K562 (cell line): ENCODE results near the gene SAMD15. TPM values are rescaled to one million over a fixed set of nuclear protein-coding genes. Genes with fewer than 3 reads are reported as not detected.

Experiments
- ATAC-seq: fragments of 200-7000 bp; cut with Tn5 transposase; 3 replicates; pipeline ENCODE4 v1.9.1; 2020; ENCODE audit warnings: moderate library complexity
- BruUV-seq: library from RNA; stranded (reverse); fragments of 400-500 nt; replicated peaks from 2 replicates; lab custom pipeline; 2021; lab: Mats Ljungman, UMichigan
- CTCF ChIA-PET: fragments of 300-600 bp; formaldehyde crosslinking; extraction: SDS; loops from one replicate; lab custom pipeline; 2021; ENCODE audit warnings: low intra/inter-chr PET ratio; lab: Yijun Ruan, JAX
- POLR2A ChIA-PET: fragments of 300-600, 350-650 bp; sonication (Branson Sonifier 250); formaldehyde crosslinking; extraction: SDS; loops from one replicate; lab custom pipeline; 2021; ENCODE audit warnings: antibody characterized with exemption, inconsistent platforms; lab: Yijun Ruan, JAX
- DNase-seq, 4 experiments: peaks; one replicate each; pipeline versions ENCODE4 v3.0.0 to v3.0.0-alpha.2; 2011 to 2018; ENCODE audit warnings: low spot score in 3 of 4, mixed read lengths in 3 of 4; ENCODE audit errors: extremely low read depth in 1 of 4
- FAIRE-seq: peaks from 2 replicates; lab custom pipeline; 2011; peaks lifted over from hg19 to GRCh38; lab: Jason Lieb, UNC
- H2AFZ ChIP-seq: 2 replicates; pipeline ENCODE4 v1.6.0; 2011; ENCODE audit warnings: low read depth, low read length, control low read depth, inconsistent platforms
- H3K27ac ChIP-seq: fragments of 200-600 bp; 3 replicates; pipeline ENCODE4 v1.8.0; 2011; ENCODE audit warnings: low read depth, mild to moderate bottlenecking, control low read depth, inconsistent platforms, low read length, moderate library complexity, mixed read lengths; ENCODE audit errors: extremely low read depth
- H3K27me3 ChIP-seq, 2 experiments: fragments of 300-600 bp in 1 of 2; 2 replicates in 1 of 2; 3 replicates in 1 of 2; pipeline versions ENCODE4 v1.6.0 to v1.8.0; 2011; ENCODE audit warnings: inconsistent platforms in 2 of 2, low read length in 2 of 2, mild to moderate bottlenecking in 1 of 2, mixed read lengths in 1 of 2, moderate library complexity in 1 of 2; ENCODE audit not compliant: control insufficient read depth in 2 of 2, insufficient read depth in 2 of 2
- H3K36me3 ChIP-seq: fragments of 300-600 bp; 3 replicates; pipeline ENCODE4 v1.8.0; 2011; ENCODE audit warnings: mild to moderate bottlenecking, low read length, inconsistent platforms; ENCODE audit not compliant: control insufficient read depth, insufficient read depth
- H3K4me1 ChIP-seq, 2 experiments: fragments of 200-600 bp in 1 of 2; replicated peaks in 1 of 2; 2 replicates in 1 of 2; 3 replicates in 1 of 2; pipeline versions ENCODE4 v1.5.1 to v1.8.0; 2011; ENCODE audit warnings: inconsistent platforms in 2 of 2, low read length in 2 of 2, mild to moderate bottlenecking in 1 of 2, mixed read lengths in 1 of 2, moderate library complexity in 1 of 2; ENCODE audit not compliant: control insufficient read depth in 2 of 2, insufficient read depth in 2 of 2
- H3K4me2 ChIP-seq: 2 replicates; pipeline ENCODE4 v1.6.1; 2011; ENCODE audit warnings: low read length, control low read depth, inconsistent platforms, mixed read lengths; ENCODE audit not compliant: insufficient read depth
- H3K4me3 ChIP-seq: fragments of 200-600 bp; sonication (generic), shearing (Covaris generic); 2 replicates; pipeline ENCODE4 v1.5.1; 2016; ENCODE audit warnings: control low read depth, inconsistent platforms
- H3K79me2 ChIP-seq: fragments of 200-600 bp; 3 replicates; pipeline ENCODE4 v1.8.0; 2011; ENCODE audit warnings: low read length, inconsistent platforms; ENCODE audit not compliant: control insufficient read depth, insufficient read depth
- H3K9ac ChIP-seq, 2 experiments: 2 replicates each; pipeline versions ENCODE4 v1.6.0 to v1.6.1; 2011; ENCODE audit warnings: low read depth in 2 of 2, low read length in 2 of 2, control low read depth in 1 of 2, inconsistent platforms in 1 of 2, mild to moderate bottlenecking in 1 of 2, mixed read lengths in 1 of 2; ENCODE audit not compliant: insufficient read depth in 1 of 2
- H3K9me1 ChIP-seq: one replicate; pipeline ENCODE4 v1.6.0; 2011; ENCODE audit warnings: inconsistent platforms, mild to moderate bottlenecking, low read length, moderate library complexity; ENCODE audit not compliant: control insufficient read depth, insufficient read depth
- H3K9me3 ChIP-seq: replicated peaks from 2 replicates; pipeline ENCODE4 v1.5.1; 2011; ENCODE audit warnings: low read depth, low read length, inconsistent platforms; ENCODE audit not compliant: control insufficient read depth, insufficient read depth
- H4K20me1 ChIP-seq: replicated peaks from 2 replicates; pipeline ENCODE4 v1.6.1; 2011; ENCODE audit warnings: low read length, inconsistent platforms, mixed read lengths; ENCODE audit not compliant: control insufficient read depth, insufficient read depth
- ATF3 ChIP-seq, 2 experiments: fragments of 450-650 bp in 1 of 2; sonication (generic) in 1 of 2; formaldehyde crosslinking in 1 of 2; IDR thresholded peaks in 1 of 2; conservative IDR thresholded peaks in 1 of 2; 2 replicates each; pipeline versions ENCODE4 v1.6.1 to v1.8.1; 2016 to 2023; ENCODE audit warnings: mild to moderate bottlenecking in 2 of 2, moderate library complexity in 2 of 2, inconsistent platforms in 1 of 2, missing genetic modification reagents in 1 of 2
- ATF4 ChIP-seq: fragments of 450-650 bp; formaldehyde crosslinking; IDR thresholded peaks from 2 replicates; pipeline ENCODE4 v1.4.0; 2022; ENCODE audit warnings: mild to moderate bottlenecking, moderate library complexity
- BACH1 ChIP-seq: fragments of 200-800 bp; sonication (Bioruptor generic); IDR thresholded peaks from 2 replicates; pipeline ENCODE4 v1.6.1; 2016; ENCODE audit warnings: missing genetic modification characterization, missing compliant biosample characterization
- C11orf30 ChIP-seq: fragments of 450-650 bp; IDR thresholded peaks from 2 replicates; pipeline ENCODE4 v1.6.1; 2016; ENCODE audit warnings: low read depth, mild to moderate bottlenecking
- CEBPG ChIP-seq, 3 experiments: fragments of 200-800 bp in 1 of 3; sonication (Bioruptor generic) in 1 of 3; sonication (generic) in 1 of 3; formaldehyde crosslinking in 1 of 3; IDR thresholded peaks in 2 of 3; conservative IDR thresholded peaks in 1 of 3; 2 replicates each; pipeline versions ENCODE4 v1.6.1 to v1.8.0; 2016 to 2022; ENCODE audit warnings: missing compliant biosample characterization in 2 of 3, missing genetic modification characterization in 2 of 3, mild to moderate bottlenecking in 1 of 3, missing genetic modification reagents in 1 of 3
- DPF2 ChIP-seq: fragments of 450-650 bp; IDR thresholded peaks from 2 replicates; pipeline ENCODE4 v1.6.1; 2016
- HMBOX1 ChIP-seq: sonication (generic); IDR thresholded peaks from 2 replicates; pipeline ENCODE4 v1.6.1; 2016
- MAFG ChIP-seq: fragments of 450-650 bp; conservative IDR thresholded peaks from 2 replicates; pipeline ENCODE4 v1.6.1; 2016; ENCODE audit warnings: missing genetic modification characterization, missing compliant biosample characterization
- MYC ChIP-seq, 2 experiments: fragments of 250-450 bp in 1 of 2; sonication (Bioruptor Pico) in 1 of 2; IDR thresholded peaks; 2 replicates each; pipeline versions ENCODE4 v1.5.1 to v1.6.1; 2012 to 2021; ENCODE audit warnings: low read depth in 2 of 2, borderline replicate concordance in 1 of 2, improper control_type of control experiment in 1 of 2, low read length in 1 of 2, mild to moderate bottlenecking in 1 of 2, moderate library complexity in 1 of 2
- SOX6 ChIP-seq: fragments of 450-650 bp; IDR thresholded peaks from 2 replicates; pipeline ENCODE4 v1.6.1; 2014; ENCODE audit warnings: mild to moderate bottlenecking
- TRIM24 ChIP-seq, 2 experiments: fragments of 450-650 bp; IDR thresholded peaks; 2 replicates each; pipeline ENCODE4 v1.6.1; 2016
- ZFP1 ChIP-seq: fragments of 450-650 bp; formaldehyde crosslinking; IDR thresholded peaks from 2 replicates; pipeline ENCODE4 v1.4.0; 2020; ENCODE audit warnings: mild to moderate bottlenecking, mixed read lengths
- ZNF316 ChIP-seq: fragments of 450-650 bp; IDR thresholded peaks from 2 replicates; pipeline ENCODE4 v1.6.1; 2016
- ZNF436 ChIP-seq: fragments of 250-450, 450-650 bp; sonication (Bioruptor Pico); formaldehyde crosslinking; IDR thresholded peaks from 2 replicates; pipeline ENCODE4 v1.7.0; 2020; ENCODE audit warnings: mild to moderate bottlenecking
- ZZZ3 ChIP-seq: fragments of 450-650 bp; IDR thresholded peaks from 2 replicates; pipeline ENCODE4 v1.6.1; 2016; ENCODE audit warnings: antibody characterized with exemption, mild to moderate bottlenecking, moderate library complexity
- WGBS: fragments of 100-300 bp; shearing (Covaris generic); methylation state at CpG from one replicate; pipeline ENCODE4 v1.1.6; 2016; ENCODE audit warnings: low coverage, mixed read lengths; ENCODE audit not compliant: insufficient coverage; ENCODE audit errors: missing lambda C conversion rate; 5-methylcytosine and 5-hydroxymethylcytosine counted together
- in situ Hi-C: fragments of 300-500 bp; cut with MboI; formaldehyde crosslinking; loops from 4 replicates; pipeline ENCODE4 v1.15.0; 2018; ENCODE audit warnings: inconsistent platforms, mixed read lengths
- intact Hi-C: fragments of 100-400 bp; cut with micrococcal nuclease; formaldehyde crosslinking; loops from 2 replicates; pipeline ENCODE4 v1.14.2; 2022
- polyA plus RNA-seq, 8 experiments: library from polyadenylated mRNA; depleted of rRNA in 4 of 8; stranded (reverse) in 5 of 8; unstranded in 3 of 8; fragments of >200 nt; fragmentation: Nextera tagmentation in 2 of 8; fragmentation: Illumina TruSeq in 1 of 8; extraction: Ambion mirVana in 2 of 8; extraction: Trizol in 1 of 8; gene quantifications; 2 replicates each; pipeline versions ENCODE4 v1.2.1 to v1.2.3, GENCODE V29; 2011 to 2014; ENCODE audit warnings: inconsistent platforms in 1 of 8, missing spikeins in 1 of 8
- total RNA-seq, 7 experiments: library from RNA; depleted of rRNA in 6 of 7; stranded (reverse); fragments of >200 nt in 6 of 7; fragmentation: Illumina TruSeq in 2 of 7; extraction: Trizol in 2 of 7; gene quantifications; 2 replicates each; pipeline versions ENCODE4 v1.2.1 to v1.2.3, GENCODE V29; 2011 to 2021; ENCODE audit warnings: low replicate concordance in 1 of 7
- TF ChIP-seq, protein P1 (sequence below): fragments of 450-650 bp; IDR thresholded peaks from 2 replicates; pipeline ENCODE4 v1.6.1; 2017; ENCODE audit warnings: antibody characterized with exemption

Gene SAMD15
- total and polyA plus RNA-seq, 9 of the 15 experiments (the other 6 are each of a cell fraction or from before 2014, with no cell fraction given): 0.18 to 0.54 (median 0.25) TPM

- TF ChIP-seq MYC (IDR thresholded peaks at IDR 0.05; ENCODE audit: low read depth, low read length): no peak
- TF ChIP-seq MYC (CRISPR knock-in tag; IDR thresholded peaks at IDR 0.05; ENCODE audit: borderline replicate concordance, low read depth): no peak
Observed at GRCh38 chr14:77378701-77379100, 1.5 kb downstream of the SAMD15 start (continued).

- WGBS: 55% methylated on average over 4 of the region's 4 CpGs
- ChIA-PET CTCF (no interaction called here), POLR2A (interaction anchor here (0.6 kb wide), 1 partner anchor 14 kb away, joined by 3 read pairs; the partner anchor contains the start of gene TMED8)
- Histone ChIP-seq H2AFZ (no peak overlapping the region), H3K9me1 (no peaks in the 10 kb centered on the region), H3K9me3 (no peaks in the 10 kb centered on the region), H3K79me2 (no peaks in the 10 kb centered on the region), H3K27me3 (no peaks in the 10 kb centered on the region), H3K4me3 (no peak overlapping the region), H3K4me1 (no peaks in the 10 kb centered on the region), H3K36me3 (no peaks in the 10 kb centered on the region), H3K27ac (no peak overlapping the region), H3K4me2 (no peak overlapping the region), H4K20me1 (no peaks in the 10 kb centered on the region), H3K9ac (no peak overlapping the region)
- TF ChIP-seq ZNF436 (CRISPR knock-in tag) (no peak), ATF4 (0 out of 2 replicates have a peak, but pooled peaks have one; percentile 68), ZNF316 (no peak; the same call in 1 of the 2 replicates), TRIM24 (IDR thresholded peaks at IDR 0.05) (peak in 1 of 2 experiments; percentile 63; a peak in 1 of 4 replicates), CEBPG (CRISPR knock-in tag; IDR thresholded peaks at IDR 0.05) (peak; percentile 71), CEBPG (tag; conservative IDR thresholded peaks at IDR 0.05 in 1 of 2, IDR thresholded peaks at IDR 0.05 in 1 of 2) (peak in 1 of 2 experiments; percentile 50; a peak in 1 of 4 replicates), ATF3 (IDR thresholded peaks at IDR 0.05) (peak; percentile 42; the same call in 1 of the 2 replicates), ATF3 (CRISPR knock-in tag; conservative IDR thresholded peaks at IDR 0.05) (no peak), HMBOX1 (0 out of 2 replicates have a peak, but pooled peaks have one; percentile 23), MAFG (tag) (0 out of 2 replicates have a peak, but pooled peaks have one; percentile 21), C11orf30 (peak; percentile 43; the same call in 1 of the 2 replicates), SOX6 (peak; percentile 12; the same call in 1 of the 2 replicates), ZFP1 (CRISPR knock-in tag) (no peak), DPF2 (0 out of 2 replicates have a peak, but pooled peaks have one; percentile 16), BACH1 (0 out of 2 replicates have a peak, but pooled peaks have one; percentile 18), ZZZ3 (no peak)
- TF ChIP-seq, protein P1, sequence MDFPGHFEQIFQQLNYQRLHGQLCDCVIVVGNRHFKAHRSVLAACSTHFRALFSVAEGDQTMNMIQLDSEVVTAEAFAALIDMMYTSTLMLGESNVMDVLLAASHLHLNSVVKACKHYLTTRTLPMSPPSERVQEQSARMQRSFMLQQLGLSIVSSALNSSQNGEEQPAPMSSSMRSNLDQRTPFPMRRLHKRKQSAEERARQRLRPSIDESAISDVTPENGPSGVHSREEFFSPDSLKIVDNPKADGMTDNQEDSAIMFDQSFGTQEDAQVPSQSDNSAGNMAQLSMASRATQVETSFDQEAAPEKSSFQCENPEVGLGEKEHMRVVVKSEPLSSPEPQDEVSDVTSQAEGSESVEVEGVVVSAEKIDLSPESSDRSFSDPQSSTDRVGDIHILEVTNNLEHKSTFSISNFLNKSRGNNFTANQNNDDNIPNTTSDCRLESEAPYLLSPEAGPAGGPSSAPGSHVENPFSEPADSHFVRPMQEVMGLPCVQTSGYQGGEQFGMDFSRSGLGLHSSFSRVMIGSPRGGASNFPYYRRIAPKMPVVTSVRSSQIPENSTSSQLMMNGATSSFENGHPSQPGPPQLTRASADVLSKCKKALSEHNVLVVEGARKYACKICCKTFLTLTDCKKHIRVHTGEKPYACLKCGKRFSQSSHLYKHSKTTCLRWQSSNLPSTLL: no peak
- in situ Hi-C loops (no loop called here), intact Hi-C loops (no loop called here)
- DNase-seq (no peak), ATAC-seq (peak; percentile 67), FAIRE-seq (no peak)
- BruUV-seq: no TSS peak
Observed at GRCh38 chr14:77390188-77390587, 13.0 kb downstream of the SAMD15 start.
